ENCODE measurements around the gene NPAS3. TPM values are rescaled to one million over a fixed set of nuclear protein-coding genes. Genes with fewer than 3 reads are reported as not detected.

NPAS3 gene
- total RNA-seq, 1 donor from 2014 or later = 0.95 TPM

DNA sequence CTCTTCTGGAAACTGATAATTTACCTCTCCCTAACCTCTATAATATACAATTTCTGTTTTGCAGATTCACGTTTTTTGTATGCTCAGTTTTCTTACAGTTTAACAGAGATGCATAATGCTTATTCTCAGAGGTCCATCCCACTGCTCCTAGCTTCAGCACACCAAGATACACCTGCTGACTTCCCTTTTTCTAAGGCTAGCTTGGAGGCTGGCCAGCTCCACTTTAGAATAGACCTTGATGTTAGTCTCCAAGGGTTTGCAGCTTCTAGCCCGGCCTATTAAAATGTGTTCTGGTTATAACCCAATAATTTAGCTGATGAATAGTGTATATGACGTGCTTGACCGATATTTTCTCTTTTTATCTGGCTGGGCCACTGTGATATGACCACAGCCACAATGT, 751.0 kb downstream of the NPAS3 start:
- no peak overlapping the region for H3K4me3 ChIP-seq
- H3K27ac ChIP-seq = no peak overlapping the region
- TF ChIP-seq, protein P1, sequence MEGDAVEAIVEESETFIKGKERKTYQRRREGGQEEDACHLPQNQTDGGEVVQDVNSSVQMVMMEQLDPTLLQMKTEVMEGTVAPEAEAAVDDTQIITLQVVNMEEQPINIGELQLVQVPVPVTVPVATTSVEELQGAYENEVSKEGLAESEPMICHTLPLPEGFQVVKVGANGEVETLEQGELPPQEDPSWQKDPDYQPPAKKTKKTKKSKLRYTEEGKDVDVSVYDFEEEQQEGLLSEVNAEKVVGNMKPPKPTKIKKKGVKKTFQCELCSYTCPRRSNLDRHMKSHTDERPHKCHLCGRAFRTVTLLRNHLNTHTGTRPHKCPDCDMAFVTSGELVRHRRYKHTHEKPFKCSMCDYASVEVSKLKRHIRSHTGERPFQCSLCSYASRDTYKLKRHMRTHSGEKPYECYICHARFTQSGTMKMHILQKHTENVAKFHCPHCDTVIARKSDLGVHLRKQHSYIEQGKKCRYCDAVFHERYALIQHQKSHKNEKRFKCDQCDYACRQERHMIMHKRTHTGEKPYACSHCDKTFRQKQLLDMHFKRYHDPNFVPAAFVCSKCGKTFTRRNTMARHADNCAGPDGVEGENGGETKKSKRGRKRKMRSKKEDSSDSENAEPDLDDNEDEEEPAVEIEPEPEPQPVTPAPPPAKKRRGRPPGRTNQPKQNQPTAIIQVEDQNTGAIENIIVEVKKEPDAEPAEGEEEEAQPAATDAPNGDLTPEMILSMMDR (IDR thresholded peaks at IDR 0.05) = no peak
- peaks cover under 1% of the 10 kb centered on the region for H3K27me3 ChIP-seq (ENCODE audit: low read depth)
- DNase-seq (no peak), ATAC-seq (no peak)
- H3K4me1 ChIP-seq = no peaks in the 10 kb centered on the region
- H3K9me3 ChIP-seq = no peaks in the 10 kb centered on the region
- intact Hi-C loops (cut with DNase I) = no loop called here
- no peaks in the 10 kb centered on the region for H3K36me3 ChIP-seq

DNA sequence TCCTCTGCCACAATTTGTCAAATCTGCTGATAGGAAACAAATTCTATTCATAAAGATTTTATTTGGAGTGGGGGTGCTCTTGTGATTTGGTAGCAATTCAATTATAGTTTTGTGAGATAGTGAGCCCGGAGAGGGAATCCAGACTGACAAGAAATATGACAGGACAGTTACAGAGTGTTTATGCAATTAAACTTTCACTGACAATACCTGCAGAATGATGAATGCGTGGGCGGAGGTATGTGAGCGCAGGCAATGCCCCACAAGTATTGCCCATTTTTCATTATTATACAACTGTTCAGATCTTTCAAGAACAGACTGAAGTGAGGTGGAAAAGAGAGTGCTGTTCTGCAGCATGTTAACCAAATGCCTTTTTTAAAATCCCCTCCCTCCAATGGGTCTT, 753.2 kb downstream of the NPAS3 start:
- intact Hi-C loops (cut with DNase I) = no loop called here
- Histone ChIP-seq H3K9me3 (no peaks in the 10 kb centered on the region), H3K27ac (no peak overlapping the region), H3K36me3 (no peaks in the 10 kb centered on the region), H3K4me3 (no peak overlapping the region), H3K27me3 (ENCODE audit: low read depth) (peaks cover 6% of the 10 kb centered on the region), H3K4me1 (no peaks in the 10 kb centered on the region)
- ATAC-seq (no peak), DNase-seq (no peak)
- TF ChIP-seq, protein P1 (IDR thresholded peaks at IDR 0.05) = no peak

DNA sequence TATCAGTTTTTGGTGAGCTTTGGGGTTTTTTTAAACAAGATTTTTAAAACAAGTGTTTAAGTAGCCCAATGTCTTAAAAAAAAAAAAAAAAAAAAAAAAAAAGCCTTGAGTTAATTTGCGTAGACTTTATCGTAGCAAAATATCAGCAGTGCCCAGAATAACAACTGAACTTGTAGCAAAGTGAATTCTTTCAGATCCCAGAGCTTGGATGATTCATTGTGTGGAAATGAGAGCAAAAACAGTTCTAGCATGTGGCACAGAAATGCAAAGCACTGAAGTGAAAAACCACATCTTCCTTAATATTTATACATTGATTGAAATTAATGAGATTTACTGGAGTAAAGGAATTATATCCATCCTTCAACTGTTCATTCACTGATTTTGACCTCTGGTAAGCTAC, 754.1 kb downstream of the NPAS3 start:
- intact Hi-C loops (cut with DNase I) = no loop called here
- no peaks in the 10 kb centered on the region for H3K4me1 ChIP-seq
- no peak overlapping the region for H3K4me3 ChIP-seq
- no peaks in the 10 kb centered on the region for H3K36me3 ChIP-seq
- no peak overlapping the region for H3K27ac ChIP-seq
- DNase-seq (no peak), ATAC-seq (no peak)
- H3K27me3 ChIP-seq (ENCODE audit: low read depth) = peaks cover 6% of the 10 kb centered on the region
- no peaks in the 10 kb centered on the region for H3K9me3 ChIP-seq
- TF ChIP-seq, protein P1 (IDR thresholded peaks at IDR 0.05) = no peak

DNA sequence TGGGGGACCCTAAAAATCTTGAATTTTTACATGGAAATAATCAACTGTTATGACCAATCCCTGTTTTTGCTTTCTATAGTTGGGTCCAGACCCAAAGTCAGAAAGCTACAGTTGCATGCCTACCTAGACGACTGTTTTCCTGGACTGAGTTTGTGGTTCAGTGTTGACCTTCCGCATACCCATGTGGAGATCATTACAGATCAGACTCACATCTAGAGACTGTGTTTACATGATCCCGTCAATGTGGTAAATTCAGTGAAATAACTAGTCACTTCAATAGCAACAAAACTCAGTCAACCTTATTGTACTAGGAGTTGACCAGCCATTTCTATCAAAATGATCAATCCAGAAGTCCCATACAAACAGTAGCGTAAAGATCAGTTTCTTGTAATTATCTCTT, 754.6 kb downstream of the NPAS3 start:
- no peak overlapping the region for H3K4me3 ChIP-seq
- no peaks in the 10 kb centered on the region for H3K36me3 ChIP-seq
- TF ChIP-seq, protein P1 (IDR thresholded peaks at IDR 0.05) = no peak
- DNase-seq (no peak), ATAC-seq (no peak)
- intact Hi-C loops (cut with DNase I) = no loop called here
- H3K9me3 ChIP-seq = no peaks in the 10 kb centered on the region
- H3K27me3 ChIP-seq (ENCODE audit: low read depth) = peaks cover 6% of the 10 kb centered on the region
- no peak overlapping the region for H3K27ac ChIP-seq
- no peaks in the 10 kb centered on the region for H3K4me1 ChIP-seq

DNA sequence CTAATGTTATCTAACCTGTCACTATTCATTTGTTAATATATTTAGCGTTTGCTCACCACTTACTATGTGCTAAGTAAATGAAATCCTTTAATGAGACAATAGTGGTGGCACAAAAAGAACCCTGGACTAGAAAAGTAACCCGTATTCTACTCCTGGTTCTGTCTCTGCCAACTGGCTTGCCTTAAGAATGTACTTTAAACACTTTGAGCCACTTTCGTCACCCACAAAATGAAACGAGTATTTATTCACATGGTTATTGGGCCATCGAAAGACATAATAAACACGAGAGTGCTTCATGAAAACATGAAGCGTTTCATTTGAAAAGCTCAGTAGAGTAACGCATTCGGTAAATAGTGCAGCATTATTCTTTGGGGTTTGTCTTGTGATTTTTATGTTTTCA, 757.5 kb downstream of the NPAS3 start:
- Histone ChIP-seq H3K27ac (no peak overlapping the region), H3K4me3 (no peak overlapping the region), H3K27me3 (ENCODE audit: low read depth) (peaks cover 6% of the 10 kb centered on the region), H3K4me1 (no peaks in the 10 kb centered on the region), H3K9me3 (no peaks in the 10 kb centered on the region), H3K36me3 (no peaks in the 10 kb centered on the region)
- DNase-seq = no peak
- TF ChIP-seq, protein P1 (IDR thresholded peaks at IDR 0.05) = no peak
- ATAC-seq = peak in 1 of 2 donors; percentile 46
- intact Hi-C loops (cut with DNase I) = no loop called here
